ENCODE results near the gene FAU. TPM values are rescaled to one million over a fixed set of nuclear protein-coding genes. Genes with fewer than 3 reads are reported as not detected.

The FAU gene
- total and polyA plus RNA-seq, 9 of the 15 experiments (the other 6 are each of a cell fraction or from before 2014, with no cell fraction given) = 433 to 1,827 (median 942) TPM

DNA sequence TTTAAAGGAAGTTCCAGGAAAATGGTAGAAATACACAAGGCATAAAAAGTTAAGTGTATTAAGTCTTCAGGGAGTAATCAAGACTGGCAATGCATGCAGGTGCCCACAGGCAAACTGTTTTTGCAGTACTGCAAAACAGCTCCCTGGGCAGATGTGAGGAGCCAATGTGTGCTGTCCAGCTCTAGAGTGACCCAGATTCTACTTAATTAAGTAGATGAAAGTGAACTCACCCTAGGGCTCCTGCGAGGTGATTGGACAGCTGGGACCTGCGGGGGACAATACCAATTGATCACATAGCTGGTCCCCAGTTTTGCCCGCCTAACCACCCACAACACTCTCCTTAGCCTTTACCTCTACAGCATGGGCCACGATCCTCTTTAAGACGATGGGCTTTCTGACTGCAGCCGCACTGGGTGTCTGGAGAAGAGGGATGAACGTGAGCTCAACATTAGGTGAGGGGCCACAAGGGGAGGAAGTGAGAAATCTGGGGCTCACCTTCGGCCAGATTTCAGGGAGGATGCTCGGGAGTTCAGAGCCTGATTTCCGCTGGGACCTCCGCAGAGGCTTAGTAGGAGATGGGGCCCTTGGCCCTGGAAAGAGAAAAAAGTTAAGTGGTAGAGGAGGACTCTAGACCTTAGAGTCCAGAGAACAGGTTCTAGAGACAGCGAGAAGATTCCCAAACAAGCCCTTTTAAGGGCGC lies 38.6 kb downstream of the FAU start:
- Histone ChIP-seq H2AFZ (ENCODE audit: low read depth, low read length) (peak overlapping the region; percentile 89), H3K27me3 (ENCODE audit: control insufficient read depth in 2 of 2, insufficient read depth in 2 of 2, low read length in 2 of 2) (no peaks in the 10 kb centered on the region; a peak in 1 of 5 replicates), H3K4me1 (replicated peaks in 1 of 2; ENCODE audit: control insufficient read depth in 2 of 2, insufficient read depth in 2 of 2, low read length in 2 of 2) (peaks cover 22 to 26% of the 10 kb centered on the region in 2 experiments), H3K9me3 (replicated peaks; ENCODE audit: control insufficient read depth, insufficient read depth, low read depth, low read length) (no peaks in the 10 kb centered on the region), H3K9me1 (ENCODE audit: control insufficient read depth, insufficient read depth, low read length) (no peaks in the 10 kb centered on the region), H3K9ac (ENCODE audit: insufficient read depth in 1 of 2, low read depth in 2 of 2, low read length in 2 of 2) (peak overlapping the region; percentile 96), H3K79me2 (ENCODE audit: control insufficient read depth, insufficient read depth, low read length) (peaks cover 66% of the 10 kb centered on the region), H3K4me2 (ENCODE audit: insufficient read depth, low read length) (peak overlapping the region; percentile 98), H3K27ac (ENCODE audit: extremely low read depth, low read depth, low read length) (peak overlapping the region; percentile 90), H4K20me1 (replicated peaks; ENCODE audit: control insufficient read depth, insufficient read depth, low read length) (no peaks in the 10 kb centered on the region; the same call in none of the 2 replicates), H3K4me3 (peak overlapping the region; percentile 81), H3K36me3 (ENCODE audit: control insufficient read depth, insufficient read depth, low read length) (peaks cover 82% of the 10 kb centered on the region)
- ChIA-PET CTCF (ENCODE audit: low intra/inter-chr PET ratio) (interaction anchor here (1.0 to 1.4 kb wide), 2 partner anchors 70 kb away, joined by 3 read pairs; no protein-coding TSS in a partner anchor), POLR2A (interaction anchor here (0.5 to 1.8 kb wide), 10 partner anchors 8 to 297 kb away, joined by 3 to 11 read pairs (median 4); partner anchors contain the start of genes SAC3D1 and SNX15)
- ATAC-seq = peak; percentile 15
- 0% methylated on average over 13 of the region's 13 CpGs for WGBS (ENCODE audit: insufficient coverage, low coverage, missing lambda C conversion rate)
- peak in 2 of 4 experiments; percentile 48 for DNase-seq (ENCODE audit: extremely low read depth in 1 of 4, low spot score in 3 of 4)
- intact Hi-C loops (cut with micrococcal nuclease) (loop anchor here (5.0 kb wide), 1 partner anchor 56 kb away; the partner anchor contains the start of gene SNX15), in situ Hi-C loops (cut with MboI) (no loop called here)
- TSS peak; percentile 56 for BruUV-seq (replicated peaks)
- peak; percentile 11 for FAIRE-seq
- TF ChIP-seq KDM1A (IDR thresholded peaks at IDR 0.05) (peak; percentile 61 to 67; a peak in 3 of 4 replicates), ZNF124 (CRISPR knock-in tag; IDR thresholded peaks at IDR 0.05) (no peak), MTA3 (IDR thresholded peaks at IDR 0.05; ENCODE audit: borderline replicate concordance) (no peak), KLF1 (tag; IDR thresholded peaks at IDR 0.05) (no peak), ETV1 (tag; conservative IDR thresholded peaks at IDR 0.05; ENCODE audit: low read depth) (no peak)
- TF ChIP-seq, protein P1, sequence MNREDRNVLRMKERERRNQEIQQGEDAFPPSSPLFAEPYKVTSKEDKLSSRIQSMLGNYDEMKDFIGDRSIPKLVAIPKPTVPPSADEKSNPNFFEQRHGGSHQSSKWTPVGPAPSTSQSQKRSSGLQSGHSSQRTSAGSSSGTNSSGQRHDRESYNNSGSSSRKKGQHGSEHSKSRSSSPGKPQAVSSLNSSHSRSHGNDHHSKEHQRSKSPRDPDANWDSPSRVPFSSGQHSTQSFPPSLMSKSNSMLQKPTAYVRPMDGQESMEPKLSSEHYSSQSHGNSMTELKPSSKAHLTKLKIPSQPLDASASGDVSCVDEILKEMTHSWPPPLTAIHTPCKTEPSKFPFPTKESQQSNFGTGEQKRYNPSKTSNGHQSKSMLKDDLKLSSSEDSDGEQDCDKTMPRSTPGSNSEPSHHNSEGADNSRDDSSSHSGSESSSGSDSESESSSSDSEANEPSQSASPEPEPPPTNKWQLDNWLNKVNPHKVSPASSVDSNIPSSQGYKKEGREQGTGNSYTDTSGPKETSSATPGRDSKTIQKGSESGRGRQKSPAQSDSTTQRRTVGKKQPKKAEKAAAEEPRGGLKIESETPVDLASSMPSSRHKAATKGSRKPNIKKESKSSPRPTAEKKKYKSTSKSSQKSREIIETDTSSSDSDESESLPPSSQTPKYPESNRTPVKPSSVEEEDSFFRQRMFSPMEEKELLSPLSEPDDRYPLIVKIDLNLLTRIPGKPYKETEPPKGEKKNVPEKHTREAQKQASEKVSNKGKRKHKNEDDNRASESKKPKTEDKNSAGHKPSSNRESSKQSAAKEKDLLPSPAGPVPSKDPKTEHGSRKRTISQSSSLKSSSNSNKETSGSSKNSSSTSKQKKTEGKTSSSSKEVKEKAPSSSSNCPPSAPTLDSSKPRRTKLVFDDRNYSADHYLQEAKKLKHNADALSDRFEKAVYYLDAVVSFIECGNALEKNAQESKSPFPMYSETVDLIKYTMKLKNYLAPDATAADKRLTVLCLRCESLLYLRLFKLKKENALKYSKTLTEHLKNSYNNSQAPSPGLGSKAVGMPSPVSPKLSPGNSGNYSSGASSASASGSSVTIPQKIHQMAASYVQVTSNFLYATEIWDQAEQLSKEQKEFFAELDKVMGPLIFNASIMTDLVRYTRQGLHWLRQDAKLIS (CRISPR knock-in tag; IDR thresholded peaks at IDR 0.05) = no peak
- TF ChIP-seq, protein P2, sequence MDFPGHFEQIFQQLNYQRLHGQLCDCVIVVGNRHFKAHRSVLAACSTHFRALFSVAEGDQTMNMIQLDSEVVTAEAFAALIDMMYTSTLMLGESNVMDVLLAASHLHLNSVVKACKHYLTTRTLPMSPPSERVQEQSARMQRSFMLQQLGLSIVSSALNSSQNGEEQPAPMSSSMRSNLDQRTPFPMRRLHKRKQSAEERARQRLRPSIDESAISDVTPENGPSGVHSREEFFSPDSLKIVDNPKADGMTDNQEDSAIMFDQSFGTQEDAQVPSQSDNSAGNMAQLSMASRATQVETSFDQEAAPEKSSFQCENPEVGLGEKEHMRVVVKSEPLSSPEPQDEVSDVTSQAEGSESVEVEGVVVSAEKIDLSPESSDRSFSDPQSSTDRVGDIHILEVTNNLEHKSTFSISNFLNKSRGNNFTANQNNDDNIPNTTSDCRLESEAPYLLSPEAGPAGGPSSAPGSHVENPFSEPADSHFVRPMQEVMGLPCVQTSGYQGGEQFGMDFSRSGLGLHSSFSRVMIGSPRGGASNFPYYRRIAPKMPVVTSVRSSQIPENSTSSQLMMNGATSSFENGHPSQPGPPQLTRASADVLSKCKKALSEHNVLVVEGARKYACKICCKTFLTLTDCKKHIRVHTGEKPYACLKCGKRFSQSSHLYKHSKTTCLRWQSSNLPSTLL (IDR thresholded peaks at IDR 0.05) = no peak
